SK-N-SH (cell line): ENCODE results near the gene HSPH1. TPM values are rescaled to one million over a fixed set of nuclear protein-coding genes. Genes with fewer than 3 reads are reported as not detected.

Experiments
- CTCF ChIA-PET: fragments of 300-600, 350-600 bp; formaldehyde crosslinking; extraction: SDS; loops from one replicate; lab custom pipeline; 2021; lab: Yijun Ruan, JAX
- POLR2A ChIA-PET: fragments of 350-600 bp; sonication (Branson Sonifier 250); formaldehyde crosslinking; extraction: SDS; loops from one replicate; lab custom pipeline; 2020; ENCODE audit warnings: antibody characterized with exemption, inconsistent platforms; lab: Yijun Ruan, JAX
- DNase-seq: peaks from one replicate; pipeline ENCODE4 v3.0.0; 2012
- H2AFZ ChIP-seq: fragments of 200-600 bp; sonication (generic); 2 replicates; pipeline ENCODE4 v1.8.1; 2016; ENCODE audit warnings: antibody characterized with exemption, mild to moderate bottlenecking, low read depth
- H3F3A ChIP-seq: fragments of 200-600 bp; sonication (generic); replicated peaks from 2 replicates; pipeline ENCODE3; 2016; ENCODE audit warnings: antibody characterized with exemption, mild to moderate bottlenecking; ENCODE audit not compliant: insufficient read depth
- H3K27ac ChIP-seq, 2 experiments: fragments of 200-500 bp in 1 of 2; fragments of 200-600 bp in 1 of 2; sonication (Bioruptor generic) in 1 of 2; sonication (generic), shearing (Covaris generic) in 1 of 2; 2 replicates each; pipeline versions ENCODE4 v1.5.1 to v1.6.1; 2014 to 2016; ENCODE audit warnings: low read depth in 2 of 2, inconsistent platforms in 1 of 2, low read length in 1 of 2, mild to moderate bottlenecking in 1 of 2, mixed read lengths in 1 of 2
- H3K27me3 ChIP-seq: fragments of 200-600 bp; sonication (generic), shearing (Covaris generic); 2 replicates; pipeline ENCODE4 v1.6.1; 2016; ENCODE audit warnings: mixed run types; ENCODE audit not compliant: insufficient read depth
- H3K36me3 ChIP-seq, 2 experiments: fragments of 200-500 bp in 1 of 2; fragments of 200-600 bp in 1 of 2; sonication (Bioruptor generic) in 1 of 2; sonication (generic) in 1 of 2; replicated peaks in 1 of 2; 2 replicates each; pipeline versions ENCODE3 to v1.5.1; 2014 to 2016; ENCODE audit warnings: low read length in 1 of 2, mild to moderate bottlenecking in 1 of 2; ENCODE audit not compliant: insufficient read depth in 2 of 2, control insufficient read depth in 1 of 2
- H3K4me1 ChIP-seq, 2 experiments: fragments of 200-500 bp in 1 of 2; fragments of 200-600 bp in 1 of 2; sonication (Bioruptor generic) in 1 of 2; sonication (generic), shearing (Covaris generic) in 1 of 2; 2 replicates each; pipeline versions ENCODE4 v1.5.1 to v1.6.1; 2014 to 2016; ENCODE audit warnings: low read depth in 1 of 2, low read length in 1 of 2, mixed run types in 1 of 2; ENCODE audit not compliant: insufficient read depth in 2 of 2, control insufficient read depth in 1 of 2
- H3K4me2 ChIP-seq: fragments of 200-600 bp; sonication (generic), shearing (Covaris generic); 2 replicates; pipeline ENCODE4 v1.6.1; 2017; ENCODE audit warnings: mixed run types
- H3K4me3 ChIP-seq, 2 experiments: fragments of 200-500 bp in 1 of 2; fragments of 200-600 bp in 1 of 2; sonication (Bioruptor generic) in 1 of 2; sonication (generic), shearing (Covaris generic) in 1 of 2; 2 replicates each; pipeline versions ENCODE4 v1.5.1 to v1.8.1; 2014 to 2016; ENCODE audit warnings: low read depth in 2 of 2, inconsistent platforms in 1 of 2, low read length in 1 of 2, mild to moderate bottlenecking in 1 of 2, mixed read lengths in 1 of 2, moderate library complexity in 1 of 2
- H3K79me2 ChIP-seq: fragments of 200-600 bp; sonication (generic); 2 replicates; pipeline ENCODE4 v1.8.1; 2017; ENCODE audit warnings: mild to moderate bottlenecking; ENCODE audit not compliant: insufficient read depth
- H3K9ac ChIP-seq: fragments of 200-600 bp; sonication (generic); 2 replicates; pipeline ENCODE4 v1.6.1; 2017; ENCODE audit warnings: mixed run types
- H3K9me2 ChIP-seq: fragments of 200-600 bp; sonication (generic); 2 replicates; pipeline ENCODE4 v1.6.1; 2017; ENCODE audit warnings: mixed run types
- H3K9me3 ChIP-seq: fragments of 200-600 bp; sonication (generic); 2 replicates; pipeline ENCODE4 v1.6.1; 2017; ENCODE audit warnings: mixed run types, mild to moderate bottlenecking, moderate library complexity
- H4K20me1 ChIP-seq: fragments of 200-600 bp; sonication (generic); 2 replicates; pipeline ENCODE4 v1.6.1; 2017; ENCODE audit warnings: mild to moderate bottlenecking, mixed run types; ENCODE audit not compliant: insufficient read depth
- ELF1 ChIP-seq: IDR thresholded peaks from 2 replicates; pipeline ENCODE4 v1.4.0; 2012
- EZH2phosphoT487 ChIP-seq: fragments of 200-600 bp; sonication (generic); IDR thresholded peaks from 2 replicates; pipeline ENCODE4 v1.6.1; 2017; ENCODE audit warnings: low read depth, mixed run types, mild to moderate bottlenecking, antibody characterized with exemption, moderate library complexity, borderline replicate concordance
- FOSL2 ChIP-seq: IDR thresholded peaks from 2 replicates; pipeline ENCODE4 v1.4.0; 2012; ENCODE audit warnings: low read depth, mild to moderate bottlenecking, moderate library complexity, borderline replicate concordance
- FOXJ3 ChIP-seq: sonication (generic); formaldehyde crosslinking; IDR thresholded peaks from 2 replicates; pipeline ENCODE4 v1.5.1; 2020; ENCODE audit warnings: mild to moderate bottlenecking, missing genetic modification reagents
- FOXM1 ChIP-seq: IDR thresholded peaks from 2 replicates; pipeline ENCODE4 v1.4.0; 2012; ENCODE audit warnings: low read depth, mild to moderate bottlenecking
- GATA2 ChIP-seq: sonication (generic); formaldehyde crosslinking; IDR thresholded peaks from 2 replicates; pipeline ENCODE4 v1.5.0; 2020; ENCODE audit warnings: mild to moderate bottlenecking, missing genetic modification reagents
- MXI1 ChIP-seq: IDR thresholded peaks from 2 replicates; pipeline ENCODE4 v1.6.1; 2012; ENCODE audit warnings: mild to moderate bottlenecking, low read depth, low read length, improper control_type of control experiment
- NRF1 ChIP-seq: IDR thresholded peaks from 2 replicates; pipeline ENCODE4 v1.6.1; 2012; ENCODE audit warnings: low read depth, mild to moderate bottlenecking, low read length
- RCOR1 ChIP-seq: fragments of 150-350 bp; IDR thresholded peaks from 2 replicates; pipeline ENCODE4 v1.6.1; 2017; ENCODE audit warnings: antibody characterized with exemption, low read length
- RFX5 ChIP-seq: IDR thresholded peaks from 2 replicates; pipeline ENCODE4 v1.6.1; 2012; ENCODE audit warnings: mild to moderate bottlenecking, improper control_type of control experiment, low read length
- RXRA ChIP-seq: IDR thresholded peaks from 2 replicates; pipeline ENCODE4 v1.4.0; 2012; ENCODE audit warnings: low read depth, mild to moderate bottlenecking, borderline replicate concordance
- SIN3A ChIP-seq: IDR thresholded peaks from 2 replicates; pipeline ENCODE4 v1.6.1; 2012; ENCODE audit warnings: low read depth, mild to moderate bottlenecking, low read length, moderate library complexity, borderline replicate concordance
- SMC3 ChIP-seq: IDR thresholded peaks from 2 replicates; pipeline ENCODE4 v1.6.1; 2012; ENCODE audit warnings: low read depth, low read length, improper control_type of control experiment
- WGBS: methylation state at CpG from one replicate; pipeline ENCODE4 v1.1.6; 2017; ENCODE audit warnings: low lambda C conversion rate; 5-methylcytosine and 5-hydroxymethylcytosine counted together
- polyA plus RNA-seq, 3 experiments: library from polyadenylated mRNA; depleted of rRNA; stranded (reverse); fragments of >200 nt; gene quantifications; 2 replicates each; pipeline ENCODE4 v1.2.3, GENCODE V29; 2012
- TF ChIP-seq, protein P1 (sequence below): fragments of 150-350 bp; IDR thresholded peaks from 2 replicates; pipeline ENCODE4 v1.6.1; 2016; ENCODE audit warnings: mild to moderate bottlenecking, low read depth, low read length
- TF ChIP-seq, protein P2 (sequence below): IDR thresholded peaks from 2 replicates; pipeline ENCODE4 v1.6.1; 2012; ENCODE audit warnings: mild to moderate bottlenecking, low read depth, low read length, moderate library complexity
- TF ChIP-seq, protein P3 (sequence below): IDR thresholded peaks from 2 replicates; pipeline ENCODE4 v1.4.0; 2012; ENCODE audit warnings: low read depth, borderline replicate concordance

The HSPH1 gene
- polyA plus RNA-seq, 1 of the 3 experiments (the other 2 are of a cell fraction): 32.8 TPM

DNA sequence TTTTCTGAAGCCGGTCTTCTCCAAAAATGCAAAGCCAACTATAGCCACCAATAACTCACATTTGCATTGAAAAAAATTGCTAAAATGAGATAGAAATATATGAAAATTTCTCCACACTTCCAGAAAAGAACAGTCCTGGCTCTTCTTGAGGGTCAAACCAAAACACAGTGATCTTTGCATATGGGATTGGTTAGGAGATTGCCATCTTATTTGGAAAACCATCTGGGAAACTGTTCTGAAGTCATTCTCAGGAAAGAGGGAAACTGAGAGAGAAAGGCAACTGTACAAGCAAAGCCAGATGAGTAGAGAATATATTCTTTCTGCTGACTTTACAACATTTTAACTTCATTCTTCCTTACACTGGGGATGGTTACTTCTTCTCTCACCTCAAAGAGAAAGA is 54.6 kb downstream of the HSPH1 start:
- no peaks in the 10 kb centered on the region for H3K36me3 ChIP-seq
- H3K9me3 ChIP-seq: no peaks in the 10 kb centered on the region
- POLR2A ChIA-PET: no interaction called here
- H3K9me2 ChIP-seq: no peaks in the 10 kb centered on the region
- no peaks in the 10 kb centered on the region; a peak in 1 of 4 replicates for H3K4me1 ChIP-seq
- peak; percentile 26 for DNase-seq
- H2AFZ ChIP-seq: no peak overlapping the region
- 91% methylated on average over 1 of the region's 1 CpG for WGBS
- CTCF ChIA-PET: no interaction called here
- H4K20me1 ChIP-seq: no peaks in the 10 kb centered on the region
- H3K79me2 ChIP-seq: no peaks in the 10 kb centered on the region
- no peak overlapping the region for H3K9ac ChIP-seq
- TF ChIP-seq FOXM1 (no peak), NRF1 (no peak), SMC3 (no peak), GATA2 (no peak; the same call in 1 of the 2 replicates), MXI1 (no peak), EZH2phosphoT487 (no peak), RXRA (no peak)
- TF ChIP-seq, protein P1, sequence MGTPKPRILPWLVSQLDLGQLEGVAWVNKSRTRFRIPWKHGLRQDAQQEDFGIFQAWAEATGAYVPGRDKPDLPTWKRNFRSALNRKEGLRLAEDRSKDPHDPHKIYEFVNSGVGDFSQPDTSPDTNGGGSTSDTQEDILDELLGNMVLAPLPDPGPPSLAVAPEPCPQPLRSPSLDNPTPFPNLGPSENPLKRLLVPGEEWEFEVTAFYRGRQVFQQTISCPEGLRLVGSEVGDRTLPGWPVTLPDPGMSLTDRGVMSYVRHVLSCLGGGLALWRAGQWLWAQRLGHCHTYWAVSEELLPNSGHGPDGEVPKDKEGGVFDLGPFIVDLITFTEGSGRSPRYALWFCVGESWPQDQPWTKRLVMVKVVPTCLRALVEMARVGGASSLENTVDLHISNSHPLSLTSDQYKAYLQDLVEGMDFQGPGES: no peak
- H3K4me2 ChIP-seq: no peak overlapping the region
- peaks cover 17% of the 10 kb centered on the region; the same call in 1 of the 2 replicates for H3K27me3 ChIP-seq
- H3K4me3 ChIP-seq: no peak overlapping the region
- no peak overlapping the region for H3K27ac ChIP-seq
- no peaks in the 10 kb centered on the region for H3F3A ChIP-seq

DNA sequence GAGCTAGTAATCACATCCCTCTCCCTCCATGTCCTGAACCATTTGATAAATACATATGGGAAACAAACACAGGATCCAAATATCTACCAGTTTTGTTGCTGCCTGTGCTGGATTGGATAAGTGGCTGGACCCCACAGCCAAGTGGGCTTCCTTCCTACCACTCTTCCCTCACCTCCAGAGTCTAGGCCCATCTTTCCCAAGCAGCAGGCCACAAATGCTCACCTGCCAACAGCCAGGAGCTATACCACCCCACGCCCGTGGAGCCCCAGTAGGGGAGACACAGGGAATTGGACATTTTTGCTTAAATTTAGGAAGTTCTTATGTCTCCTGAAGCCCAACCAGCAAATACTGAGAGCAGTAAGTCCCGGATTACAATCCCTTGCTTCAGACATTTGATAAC is 55.8 kb downstream of the HSPH1 start:
- ChIA-PET POLR2A (no interaction called here), CTCF (interaction anchor here (1.0 to 1.2 kb wide), 2 partner anchors 27 to 127 kb away, joined by 3 read pairs; no protein-coding TSS in a partner anchor)
- no peaks in the 10 kb centered on the region; a peak in 1 of 4 replicates for H3K4me1 ChIP-seq
- H3K36me3 ChIP-seq: no peaks in the 10 kb centered on the region
- H3K27me3 ChIP-seq: peaks cover 19% of the 10 kb centered on the region; the same call in 1 of the 2 replicates
- H4K20me1 ChIP-seq: no peaks in the 10 kb centered on the region
- no peaks in the 10 kb centered on the region for H3F3A ChIP-seq
- H3K9me3 ChIP-seq: no peaks in the 10 kb centered on the region
- no peaks in the 10 kb centered on the region for H3K9me2 ChIP-seq
- no peak for DNase-seq
- no peak overlapping the region for H3K27ac ChIP-seq
- H3K4me2 ChIP-seq: no peak overlapping the region
- no peak overlapping the region for H3K4me3 ChIP-seq
- H2AFZ ChIP-seq: no peak overlapping the region
- 79% methylated on average over 3 of the region's 3 CpGs for whole genome bisulfite sequencing
- H3K79me2 ChIP-seq: no peaks in the 10 kb centered on the region
- no peak overlapping the region for H3K9ac ChIP-seq
- TF ChIP-seq FOXJ3 (CRISPR knock-in tag) (no peak), GATA2 (no peak), FOXM1 (no peak), ELF1 (no peak), FOSL2 (no peak), SMC3 (no peak), EZH2phosphoT487 (no peak), RFX5 (no peak), MXI1 (no peak), RCOR1 (no peak), SIN3A (no peak)
- TF ChIP-seq, protein P1: no peak
- TF ChIP-seq, protein P2, sequence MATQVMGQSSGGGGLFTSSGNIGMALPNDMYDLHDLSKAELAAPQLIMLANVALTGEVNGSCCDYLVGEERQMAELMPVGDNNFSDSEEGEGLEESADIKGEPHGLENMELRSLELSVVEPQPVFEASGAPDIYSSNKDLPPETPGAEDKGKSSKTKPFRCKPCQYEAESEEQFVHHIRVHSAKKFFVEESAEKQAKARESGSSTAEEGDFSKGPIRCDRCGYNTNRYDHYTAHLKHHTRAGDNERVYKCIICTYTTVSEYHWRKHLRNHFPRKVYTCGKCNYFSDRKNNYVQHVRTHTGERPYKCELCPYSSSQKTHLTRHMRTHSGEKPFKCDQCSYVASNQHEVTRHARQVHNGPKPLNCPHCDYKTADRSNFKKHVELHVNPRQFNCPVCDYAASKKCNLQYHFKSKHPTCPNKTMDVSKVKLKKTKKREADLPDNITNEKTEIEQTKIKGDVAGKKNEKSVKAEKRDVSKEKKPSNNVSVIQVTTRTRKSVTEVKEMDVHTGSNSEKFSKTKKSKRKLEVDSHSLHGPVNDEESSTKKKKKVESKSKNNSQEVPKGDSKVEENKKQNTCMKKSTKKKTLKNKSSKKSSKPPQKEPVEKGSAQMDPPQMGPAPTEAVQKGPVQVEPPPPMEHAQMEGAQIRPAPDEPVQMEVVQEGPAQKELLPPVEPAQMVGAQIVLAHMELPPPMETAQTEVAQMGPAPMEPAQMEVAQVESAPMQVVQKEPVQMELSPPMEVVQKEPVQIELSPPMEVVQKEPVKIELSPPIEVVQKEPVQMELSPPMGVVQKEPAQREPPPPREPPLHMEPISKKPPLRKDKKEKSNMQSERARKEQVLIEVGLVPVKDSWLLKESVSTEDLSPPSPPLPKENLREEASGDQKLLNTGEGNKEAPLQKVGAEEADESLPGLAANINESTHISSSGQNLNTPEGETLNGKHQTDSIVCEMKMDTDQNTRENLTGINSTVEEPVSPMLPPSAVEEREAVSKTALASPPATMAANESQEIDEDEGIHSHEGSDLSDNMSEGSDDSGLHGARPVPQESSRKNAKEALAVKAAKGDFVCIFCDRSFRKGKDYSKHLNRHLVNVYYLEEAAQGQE: no peak
- TF ChIP-seq, protein P3, sequence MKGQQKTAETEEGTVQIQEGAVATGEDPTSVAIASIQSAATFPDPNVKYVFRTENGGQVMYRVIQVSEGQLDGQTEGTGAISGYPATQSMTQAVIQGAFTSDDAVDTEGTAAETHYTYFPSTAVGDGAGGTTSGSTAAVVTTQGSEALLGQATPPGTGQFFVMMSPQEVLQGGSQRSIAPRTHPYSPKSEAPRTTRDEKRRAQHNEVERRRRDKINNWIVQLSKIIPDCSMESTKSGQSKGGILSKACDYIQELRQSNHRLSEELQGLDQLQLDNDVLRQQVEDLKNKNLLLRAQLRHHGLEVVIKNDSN: no peak
